Measurements from ENCODE around the gene GTF2F1.
A peak's percentile ranks its signal among the peaks of the same experiment; 100 is the strongest.
"Not testable (repeated sequence)": the region's sequence is repeated elsewhere in the genome, so short reads cannot be mapped to it uniquely, and the experiment has no call there.

The GTF2F1 gene, protein sequence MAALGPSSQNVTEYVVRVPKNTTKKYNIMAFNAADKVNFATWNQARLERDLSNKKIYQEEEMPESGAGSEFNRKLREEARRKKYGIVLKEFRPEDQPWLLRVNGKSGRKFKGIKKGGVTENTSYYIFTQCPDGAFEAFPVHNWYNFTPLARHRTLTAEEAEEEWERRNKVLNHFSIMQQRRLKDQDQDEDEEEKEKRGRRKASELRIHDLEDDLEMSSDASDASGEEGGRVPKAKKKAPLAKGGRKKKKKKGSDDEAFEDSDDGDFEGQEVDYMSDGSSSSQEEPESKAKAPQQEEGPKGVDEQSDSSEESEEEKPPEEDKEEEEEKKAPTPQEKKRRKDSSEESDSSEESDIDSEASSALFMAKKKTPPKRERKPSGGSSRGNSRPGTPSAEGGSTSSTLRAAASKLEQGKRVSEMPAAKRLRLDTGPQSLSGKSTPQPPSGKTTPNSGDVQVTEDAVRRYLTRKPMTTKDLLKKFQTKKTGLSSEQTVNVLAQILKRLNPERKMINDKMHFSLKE

DNA sequence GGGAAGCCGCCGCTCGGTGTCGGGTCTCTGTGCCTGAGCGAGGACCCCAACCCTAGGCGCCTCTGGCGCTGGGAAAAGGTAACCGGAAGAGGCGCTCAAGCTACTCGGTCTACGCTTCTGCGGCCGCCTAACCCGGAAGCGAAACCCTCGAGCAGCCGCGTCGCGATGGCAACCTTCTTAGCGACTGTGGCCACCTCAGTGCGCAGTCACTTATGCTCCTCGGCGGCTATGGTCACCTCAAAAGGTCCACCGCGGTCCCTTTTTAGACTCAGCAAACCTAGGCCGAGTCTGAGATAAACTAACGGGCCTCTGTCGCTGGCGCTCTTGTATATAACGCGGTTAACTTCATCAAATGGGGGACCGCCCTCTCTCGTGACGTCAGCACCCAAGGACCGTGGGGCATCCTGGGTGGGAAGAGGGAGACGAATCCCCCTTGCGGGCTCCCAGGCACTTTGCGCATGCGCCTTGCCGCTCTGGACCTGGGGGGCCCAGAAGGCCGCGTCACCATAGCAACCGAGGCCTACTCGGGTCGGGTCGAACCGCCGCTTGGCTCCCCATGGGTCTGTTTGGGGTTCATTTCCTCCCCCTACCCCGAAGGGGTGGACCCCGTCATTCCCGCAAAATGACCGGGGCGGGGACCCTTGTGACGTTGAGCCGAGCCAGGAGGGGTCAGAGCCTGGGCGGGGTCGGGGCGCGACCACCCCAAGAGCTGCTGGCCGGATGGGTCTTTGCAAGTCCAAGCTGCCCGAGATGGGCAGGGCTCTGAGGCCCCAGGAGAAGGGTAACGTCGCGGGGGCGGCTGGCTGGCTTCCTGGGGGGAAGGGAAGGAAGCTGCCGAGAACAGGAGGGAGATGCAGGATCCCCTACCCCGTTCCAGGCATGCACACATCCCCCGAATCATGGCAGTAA, at the start of gene GTF2F1:
Gene GTF2F1 (minus strand): TSS at position 91 of the 909 bp plus-strand sequence. CDS start 169 bp downstream, outside the sequence.
- DNase-seq = peak; percentile 96

DNA sequence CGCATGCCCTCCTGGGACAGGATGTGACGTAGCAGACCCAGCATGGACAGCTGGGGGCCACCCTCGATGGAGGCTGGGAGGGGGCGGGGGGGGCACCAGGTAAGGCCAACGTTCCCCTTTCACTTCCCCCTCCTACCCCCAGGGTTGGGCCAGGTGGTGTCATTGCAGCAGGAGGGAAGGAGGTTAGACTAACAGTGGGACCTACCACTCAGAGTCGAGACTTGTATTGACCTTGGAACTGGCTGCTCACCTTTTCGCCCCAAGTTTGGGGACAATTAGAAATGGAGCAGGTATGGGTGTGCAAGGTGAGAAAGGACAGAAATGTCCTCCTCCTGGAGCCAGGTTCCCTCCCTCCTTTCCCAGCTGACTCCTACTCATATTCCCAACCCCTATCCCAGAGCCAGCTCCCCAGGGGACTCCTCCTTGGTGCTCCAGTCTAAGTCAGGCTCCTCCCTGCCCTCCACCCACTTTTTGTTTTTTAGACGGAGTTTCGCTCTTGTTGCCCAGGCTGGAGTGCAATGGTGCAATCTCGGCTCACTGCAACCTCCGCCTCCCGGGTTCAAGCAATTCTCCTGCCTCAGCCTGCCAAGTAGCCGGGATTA, 49.2 kb upstream of the GTF2F1 start:
- no peak for DNase-seq

DNA sequence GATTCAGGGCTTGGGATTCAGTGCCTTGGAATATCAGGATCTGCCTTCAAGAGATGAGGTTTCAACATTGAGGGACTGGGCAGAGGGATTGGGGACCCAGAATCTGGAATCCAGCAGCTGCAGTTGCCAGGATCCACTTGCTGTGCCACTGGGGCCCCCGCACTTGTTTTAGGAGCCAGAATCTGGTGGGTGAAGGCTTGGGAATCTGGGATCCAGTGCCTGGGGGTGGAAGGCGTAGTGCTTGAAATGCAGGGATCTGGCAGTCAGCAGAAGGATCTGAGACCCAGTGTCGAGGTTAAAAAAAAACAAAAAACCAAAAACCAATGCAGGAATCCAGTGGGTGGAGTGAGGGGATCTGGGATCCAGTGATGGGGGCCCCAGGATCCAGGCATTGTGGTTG, 47.9 kb upstream of the GTF2F1 start:
- DNase-seq = no peak

- DNase-seq = no peak
Measured at GRCh38 chr19:6439743-6440142, 46.8 kb upstream of the GTF2F1 start.

- no peak for DNase-seq
Measured at GRCh38 chr19:6433663-6434062, 40.7 kb upstream of the GTF2F1 start, which contains the start of gene SLC25A41. Gene SLC25A41, minus strand, starts transcription at chr19:6433763. Its CDS starts 70 bp downstream, at chr19:6433693.

GRCh38 chr19:6433165-6433564, 40.2 kb upstream of the GTF2F1 start:
- DNase-seq = no peak

GRCh38 chr19:6431891-6432290, 38.9 kb upstream of the GTF2F1 start:
- DNase-seq = no peak

DNA sequence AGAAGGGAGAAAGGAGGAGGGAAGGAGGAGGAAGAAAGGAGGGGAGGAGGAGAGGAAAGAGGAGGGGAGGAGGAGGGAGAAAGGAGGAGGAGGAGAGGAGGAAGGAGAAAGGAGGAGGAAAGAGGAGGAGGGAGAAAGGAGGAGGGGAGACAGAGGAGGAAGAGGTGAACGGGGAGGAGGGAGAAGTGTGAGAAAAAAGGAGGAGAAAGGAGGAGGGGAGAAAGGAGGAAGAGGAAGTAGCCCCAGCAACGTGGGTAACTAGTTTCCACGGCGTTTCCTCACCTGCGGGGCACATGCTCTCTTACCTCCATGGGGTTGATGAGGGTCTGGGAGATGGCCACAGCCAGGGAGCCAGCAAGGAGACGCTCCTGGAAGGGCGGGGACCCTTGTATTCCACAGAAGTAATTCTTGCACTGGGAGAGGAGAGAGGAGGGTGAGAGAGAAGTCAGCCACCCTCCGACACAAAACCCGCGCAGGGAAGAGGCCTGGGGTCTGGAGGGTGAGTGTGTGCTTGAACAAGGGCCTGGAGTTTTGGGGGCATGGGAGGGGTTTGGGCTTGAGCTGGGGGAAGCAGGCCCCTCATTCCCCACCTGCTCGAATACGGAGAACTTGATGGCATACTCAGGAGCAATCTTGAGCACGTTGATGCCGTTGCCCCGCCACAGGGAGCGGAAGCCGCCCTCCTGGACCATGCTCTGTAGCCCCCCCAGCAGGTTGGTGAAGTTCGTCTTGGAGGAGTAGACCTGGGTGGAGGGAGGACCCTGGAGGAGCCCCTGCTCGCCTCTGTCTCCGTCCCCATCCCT, 36.7 kb upstream of the GTF2F1 start:
- no peak for DNase-seq

DNA sequence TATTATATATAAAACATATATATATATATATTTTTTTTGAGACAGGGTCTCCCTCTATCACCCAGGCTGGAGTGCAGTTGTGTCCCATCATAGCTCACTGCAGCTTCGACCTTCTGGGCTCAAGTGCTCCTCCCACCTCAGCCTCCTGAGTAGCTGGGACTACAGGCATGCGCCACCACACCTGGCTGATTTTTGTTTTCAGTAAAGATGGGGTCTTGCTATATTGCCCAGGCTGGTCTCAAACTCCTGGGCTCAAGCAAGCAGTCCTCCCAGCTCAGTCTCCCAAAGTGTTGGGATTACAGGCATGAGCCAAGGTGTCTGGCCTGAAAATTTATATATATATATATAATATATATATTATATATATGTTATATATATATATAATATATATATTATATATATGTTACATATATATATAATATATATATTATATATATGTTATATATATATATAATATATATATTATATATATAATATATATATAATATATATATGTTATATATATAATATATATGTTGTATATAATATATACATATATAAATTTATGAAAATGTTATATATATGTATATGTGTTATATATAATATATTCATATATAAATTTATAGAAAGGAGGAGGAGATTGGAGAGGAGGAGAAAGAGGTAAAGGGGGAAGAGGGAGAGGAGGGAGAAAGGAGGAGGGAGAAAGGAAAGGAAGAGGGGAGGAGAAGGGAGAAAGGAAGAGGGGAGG, 35.9 kb upstream of the GTF2F1 start:
- DNase-seq = not testable (repeated sequence)

- DNase-seq = no peak
Measured at GRCh38 chr19:6427131-6427530, 34.2 kb upstream of the GTF2F1 start.

DNA sequence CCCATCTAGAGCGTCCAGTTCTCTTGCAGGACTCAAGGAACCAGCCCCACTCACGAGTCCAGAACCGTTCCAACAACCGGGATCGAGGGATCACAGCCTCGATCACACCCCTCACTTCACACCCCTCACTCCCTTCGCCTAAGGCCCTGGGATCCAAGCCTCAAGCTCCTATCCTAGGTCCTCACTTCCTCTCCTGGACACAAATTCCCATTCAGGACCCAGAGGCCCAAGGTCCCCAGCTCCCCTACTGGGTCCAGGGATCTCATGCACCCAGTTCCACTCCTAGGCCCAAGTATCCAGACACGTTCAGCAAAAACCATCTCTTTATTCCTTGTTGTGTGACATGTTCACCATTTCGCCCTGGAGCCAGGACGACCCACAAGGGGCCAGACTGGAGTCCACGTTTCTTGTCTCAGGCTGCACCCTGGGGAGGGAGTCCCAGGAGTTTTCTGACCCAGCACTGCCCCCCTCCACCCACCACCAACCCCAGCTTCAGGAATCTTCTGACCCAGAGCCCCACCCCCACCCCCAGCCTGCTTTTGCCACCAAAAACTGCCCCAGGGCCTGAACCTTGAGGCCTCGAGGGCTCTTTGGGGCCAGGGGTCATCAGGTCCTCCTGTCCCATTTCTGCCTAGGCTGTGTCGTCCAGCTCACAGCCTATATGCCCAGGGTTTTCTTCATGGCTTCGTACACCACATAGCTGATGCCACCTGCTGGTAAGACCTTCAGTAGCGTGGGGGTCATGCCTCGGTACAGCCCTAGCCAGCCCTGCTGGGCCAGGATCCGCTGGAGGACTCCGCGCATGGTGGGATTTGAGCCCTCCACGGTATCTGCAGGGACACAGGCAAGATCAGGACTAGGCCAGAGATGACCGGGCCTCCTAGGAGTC, 33.0 kb upstream of the GTF2F1 start:
- peak; percentile 5 for DNase-seq

- peak; percentile 100 for DNase-seq
Measured at GRCh38 chr19:6424939-6425731, 32.2 kb upstream of the GTF2F1 start.

- peak; percentile 32 for DNase-seq
Measured at GRCh38 chr19:6424195-6424938, 31.4 kb upstream of the GTF2F1 start, which contains the start of gene KHSRP. Gene KHSRP, minus strand, starts transcription at chr19:6424811. Its CDS starts 110 bp downstream, at chr19:6424701.

GRCh38 chr19:6423499-6424194, 30.7 kb upstream of the GTF2F1 start:
- peak; percentile 27 for DNase-seq

DNA sequence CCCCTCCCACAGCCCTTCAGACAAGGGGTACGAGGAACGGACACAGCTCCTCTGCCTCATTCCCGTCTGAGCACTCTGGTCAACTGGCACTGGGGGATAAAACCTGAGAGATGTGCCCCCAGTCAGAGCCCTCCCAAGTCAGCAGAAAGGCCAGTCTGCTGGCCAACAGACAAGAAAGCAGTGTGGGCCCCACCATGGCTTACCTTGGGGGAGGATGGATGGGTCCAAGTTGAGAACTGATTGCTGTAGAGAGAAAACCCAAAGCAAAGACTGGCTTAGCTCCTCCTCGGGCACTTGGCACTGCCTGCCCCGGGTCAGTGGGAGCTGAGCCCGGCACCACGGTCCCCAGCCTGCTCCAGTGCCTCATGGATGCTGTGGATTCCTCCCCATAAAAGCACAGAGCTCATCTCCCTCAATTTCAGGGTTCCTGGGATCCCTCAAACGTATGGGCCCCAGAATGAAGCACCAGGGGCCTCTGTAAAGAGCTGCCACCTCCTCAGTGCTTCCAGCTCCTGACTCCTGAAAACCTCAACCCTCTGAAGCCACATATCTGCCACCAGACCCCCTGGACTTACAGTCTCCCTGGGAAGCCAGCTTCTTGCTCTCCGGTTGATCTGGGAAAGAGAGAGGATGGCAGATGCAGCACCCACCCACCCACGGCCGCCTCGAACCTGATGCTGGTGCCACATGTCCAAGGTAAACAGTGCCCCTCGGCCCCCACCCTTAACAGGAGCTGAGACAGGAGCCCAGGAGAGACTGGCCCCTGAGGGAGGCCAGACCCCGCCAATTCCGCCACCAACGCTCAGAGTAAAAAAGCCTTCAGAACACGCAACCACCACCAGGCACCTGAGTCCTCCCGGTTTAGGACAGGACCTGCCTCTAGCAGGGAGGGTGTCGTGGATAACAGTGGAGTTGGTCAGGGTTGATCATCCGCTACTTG, 28.4 kb upstream of the GTF2F1 start:
- DNase-seq = no peak

DNA sequence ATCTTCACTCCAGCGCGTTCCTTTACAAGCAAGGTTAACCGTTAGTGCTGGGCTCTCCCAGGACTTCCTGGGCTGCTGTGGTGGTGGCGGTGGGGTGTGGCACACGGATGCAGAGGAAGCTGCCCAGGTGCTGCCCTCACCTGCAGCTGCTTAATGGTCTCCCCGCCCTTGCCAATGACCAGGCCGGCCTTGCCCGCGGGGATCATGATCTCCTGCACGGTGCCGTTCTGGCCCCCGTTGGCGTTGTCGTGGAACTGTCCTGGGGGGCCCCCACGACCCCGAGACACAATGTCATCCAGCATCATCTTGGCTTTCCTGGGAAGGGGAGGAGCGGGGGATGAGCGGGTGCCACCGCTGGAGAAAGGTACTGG, 25.6 kb upstream of the GTF2F1 start:
- no peak for DNase-seq

All from CD4-positive, alpha-beta T cell treated with Interleukin-10 for 1 hour (primary cell).